ENCODE measurements around the gene CYSTM1. TPM values are rescaled to one million over a fixed set of nuclear protein-coding genes. Genes with fewer than 3 reads are reported as not detected.

Gene CYSTM1
- total and polyA plus RNA-seq, 2 of the 8 experiments (the other 6 are each of a cell fraction or from before 2014, with no cell fraction given): 25.0 to 47.8 TPM

DNA sequence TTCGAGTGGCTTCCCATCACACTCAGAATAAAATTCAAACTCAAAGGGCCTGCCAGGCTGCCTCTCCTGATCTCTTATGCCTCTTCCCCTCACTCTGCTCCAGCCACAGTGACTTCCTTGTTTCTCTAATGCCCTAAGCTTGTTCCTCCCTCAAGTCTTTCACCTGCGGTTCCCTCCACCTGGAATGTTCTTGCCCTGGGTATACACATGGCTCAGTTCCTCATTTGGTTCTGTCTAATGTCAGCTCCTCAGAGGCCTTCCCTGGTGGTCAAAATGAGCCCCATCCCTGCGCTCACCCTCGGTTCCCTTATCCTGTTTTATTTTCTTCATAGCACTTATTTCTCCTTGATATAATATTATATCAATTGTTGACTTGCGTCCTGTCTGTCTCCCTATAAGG, 12.7 kb upstream of the CYSTM1 start:
- no peak overlapping the region for H3K9ac ChIP-seq (replicated peaks in 1 of 4; ENCODE audit: extremely low read depth in 1 of 4, low read depth in 3 of 4, low read length in 3 of 4)
- no peaks in the 10 kb centered on the region for H3K36me3 ChIP-seq (ENCODE audit: control insufficient read depth in 2 of 4, insufficient read depth in 4 of 4, low read length in 3 of 4)
- H3K27ac ChIP-seq (ENCODE audit: low read depth, low read length): no peak overlapping the region
- H3K4me1 ChIP-seq (replicated peaks in 1 of 4; ENCODE audit: control insufficient read depth in 3 of 4, insufficient read depth in 4 of 4, low read length in 3 of 4): no peaks in the 10 kb centered on the region
- POLR2A ChIA-PET (ENCODE audit: partially characterized antibody): no interaction called here
- no peak overlapping the region for H3K4ac ChIP-seq (replicated peaks; ENCODE audit: insufficient read length, low read depth, low read length)
- no peak overlapping the region for H2BK15ac ChIP-seq (ENCODE audit: low read length)
- no peak overlapping the region for H2BK20ac ChIP-seq (ENCODE audit: low read length)
- H3K14ac ChIP-seq (ENCODE audit: insufficient read length): no peak overlapping the region
- H3K4me3 ChIP-seq (ENCODE audit: extremely low read depth in 1 of 4, insufficient read depth in 2 of 4, low read depth in 3 of 4, low read length in 4 of 4): no peak overlapping the region
- H4K20me1 ChIP-seq (replicated peaks in 1 of 2; ENCODE audit: control insufficient read depth in 1 of 2, insufficient read depth in 2 of 2, low read length in 2 of 2): no peaks in the 10 kb centered on the region
- no peak overlapping the region for H4K91ac ChIP-seq (replicated peaks; ENCODE audit: insufficient read length, low read length)
- no peaks in the 10 kb centered on the region for H3K79me2 ChIP-seq (ENCODE audit: control insufficient read depth in 1 of 2, insufficient read depth in 2 of 2, low read length in 2 of 2)
- DNase-seq (ENCODE audit: low read depth in 1 of 2, low spot score in 2 of 2): no peak
- CTCF ChIA-PET (ENCODE audit: partially characterized antibody): interaction anchor here (0.5 to 1.6 kb wide), 8 partner anchors 9 to 260 kb away, joined by 3 to 6 read pairs (median 4); no protein-coding TSS in a partner anchor
- no peak for FAIRE-seq
- no peak overlapping the region for H2BK12ac ChIP-seq (ENCODE audit: low read depth, low read length)
- H2AK5ac ChIP-seq (ENCODE audit: low read depth, low read length): no peak overlapping the region
- WGBS, 2 experiments (ENCODE audit: extremely low coverage in 1 of 2, insufficient coverage in 1 of 2, insufficient read length in 1 of 2, insufficient replicate concordance in 2 of 2, low coverage in 1 of 2, low lambda C conversion rate in 2 of 2, missing lambda C conversion rate in 1 of 2): 92% methylated on average over 5 of the region's 5 CpGs; no CpG with 5 or more reads in 1 of the 2 experiments
- no peaks in the 10 kb centered on the region for H3K9me3 ChIP-seq (ENCODE audit: insufficient read depth in 2 of 2, low read depth in 1 of 2, low read length in 1 of 2)
- H3K56ac ChIP-seq (replicated peaks; ENCODE audit: insufficient read length, low read depth, low read length): no peak overlapping the region
- H3K23ac ChIP-seq (ENCODE audit: insufficient read length): no peak overlapping the region
- no peak overlapping the region for H2AFZ ChIP-seq (ENCODE audit: low read length)
- peaks cover 3% of the 10 kb centered on the region; the same call in 1 of the 2 replicates for H3K23me2 ChIP-seq (ENCODE audit: low read depth, low read length)
- H2BK5ac ChIP-seq (ENCODE audit: low read depth, low read length): no peak overlapping the region
- H3K27me3 ChIP-seq (replicated peaks in 1 of 4; ENCODE audit: control insufficient read depth in 3 of 4, extremely low read depth in 1 of 4, insufficient read depth in 3 of 4, low read length in 3 of 4): no peaks in the 10 kb centered on the region
- no peak overlapping the region for H2BK120ac ChIP-seq (replicated peaks; ENCODE audit: low read depth, low read length)
- H4K5ac ChIP-seq (ENCODE audit: insufficient read length, low read depth, low read length): no peak overlapping the region
- H3K4me2 ChIP-seq (ENCODE audit: insufficient read depth in 1 of 2, low read depth in 2 of 2, low read length in 2 of 2): no peak overlapping the region
- H3K18ac ChIP-seq (ENCODE audit: extremely low read depth, low read length): no peak overlapping the region
- H3K79me1 ChIP-seq (ENCODE audit: low read depth, low read length): no peaks in the 10 kb centered on the region
- no peak overlapping the region for H4K8ac ChIP-seq (ENCODE audit: extremely low read depth, insufficient read depth, low read length)
- TF ChIP-seq POU5F1 (IDR thresholded peaks at IDR 0.05; ENCODE audit: low read depth, low read length) (no peak), FOSL1 (IDR thresholded peaks at IDR 0.05; ENCODE audit: insufficient read depth, low read depth, low read length) (no peak)

All from H1 (cell line).